K562 (cell line): Measurements from ENCODE around the gene RBM17. TPM values are rescaled to one million over a fixed set of nuclear protein-coding genes. Genes with fewer than 3 reads are reported as not detected.

Experiments used
- CAMTA2 ChIP-seq: fragments of 250-450 bp; sonication (Bioruptor Pico); conservative IDR thresholded peaks from 2 replicates; pipeline ENCODE4 v1.5.1; 2022
- CREBBP ChIP-seq: IDR thresholded peaks from one replicate; pipeline ENCODE4 v1.6.1; 2012; ENCODE audit warnings: low read depth, mild to moderate bottlenecking, control low read depth, inconsistent platforms, low read length
- ETV1 ChIP-seq: fragments of 450-650 bp; conservative IDR thresholded peaks from 2 replicates; pipeline ENCODE4 v1.6.1; 2016; ENCODE audit warnings: missing genetic modification characterization, control low read depth, low read depth, missing compliant biosample characterization
- HLTF ChIP-seq: fragments of 450-650 bp; IDR thresholded peaks from 2 replicates; pipeline ENCODE4 v1.6.1; 2016
- SMAD3 ChIP-seq: fragments of 450-650 bp; formaldehyde crosslinking; conservative IDR thresholded peaks from 2 replicates; pipeline ENCODE4 v1.4.0; 2020; ENCODE audit warnings: mild to moderate bottlenecking
- TSC22D4 ChIP-seq: fragments of 450-650 bp; IDR thresholded peaks from 2 replicates; pipeline ENCODE4 v1.6.1; 2016; ENCODE audit warnings: missing genetic modification characterization, missing biosample characterization, control low read depth
- ZNF830 ChIP-seq: fragments of 250-450 bp; sonication (Bioruptor Pico); IDR thresholded peaks from 2 replicates; pipeline ENCODE4 v1.5.0; 2021; ENCODE audit warnings: mild to moderate bottlenecking
- polyA plus RNA-seq, 8 experiments: library from polyadenylated mRNA; depleted of rRNA in 4 of 8; stranded (reverse) in 5 of 8; unstranded in 3 of 8; fragments of >200 nt; fragmentation: Nextera tagmentation in 2 of 8; fragmentation: Illumina TruSeq in 1 of 8; extraction: Ambion mirVana in 2 of 8; extraction: Trizol in 1 of 8; gene quantifications; 2 replicates each; pipeline versions ENCODE4 v1.2.1 to v1.2.3, GENCODE V29; 2011 to 2014; ENCODE audit warnings: inconsistent platforms in 1 of 8, missing spikeins in 1 of 8
- total RNA-seq, 7 experiments: library from RNA; depleted of rRNA in 6 of 7; stranded (reverse); fragments of >200 nt in 6 of 7; fragmentation: Illumina TruSeq in 2 of 7; extraction: Trizol in 2 of 7; gene quantifications; 2 replicates each; pipeline versions ENCODE4 v1.2.1 to v1.2.3, GENCODE V29; 2011 to 2021; ENCODE audit warnings: low replicate concordance in 1 of 7
- TF ChIP-seq, protein P1 (sequence below): fragments of 250-450 bp; sonication (Bioruptor Pico); IDR thresholded peaks from 2 replicates; pipeline ENCODE4 v1.8.0; 2022; ENCODE audit warnings: inconsistent platforms
- TF ChIP-seq, protein P2 (sequence below): fragments of 450-650 bp; IDR thresholded peaks from 2 replicates; pipeline ENCODE4 v1.7.1; 2018; ENCODE audit warnings: mild to moderate bottlenecking, low read depth; ENCODE audit not compliant: partially characterized antibody
- TF ChIP-seq, protein P3 (sequence below): fragments of 450-650 bp; IDR thresholded peaks from 2 replicates; pipeline ENCODE4 v1.6.1; 2016; ENCODE audit warnings: low read depth
- TF ChIP-seq, protein P4 (sequence below): sonication (generic); formaldehyde crosslinking; IDR thresholded peaks from 2 replicates; pipeline ENCODE4 v1.8.0; 2022; ENCODE audit warnings: missing genetic modification reagents, mild to moderate bottlenecking, moderate library complexity, borderline replicate concordance
- TF ChIP-seq, protein P5 (sequence below): fragments of 450-650 bp; conservative IDR thresholded peaks from 2 replicates; pipeline ENCODE4 v1.6.1; 2016; ENCODE audit warnings: missing genetic modification characterization, low read depth, mild to moderate bottlenecking, missing compliant biosample characterization, moderate library complexity

Gene RBM17
- total and polyA plus RNA-seq, 9 of the 15 experiments (the other 6 are each of a cell fraction or from before 2014, with no cell fraction given): 23.6 to 217 (median 124) TPM

DNA sequence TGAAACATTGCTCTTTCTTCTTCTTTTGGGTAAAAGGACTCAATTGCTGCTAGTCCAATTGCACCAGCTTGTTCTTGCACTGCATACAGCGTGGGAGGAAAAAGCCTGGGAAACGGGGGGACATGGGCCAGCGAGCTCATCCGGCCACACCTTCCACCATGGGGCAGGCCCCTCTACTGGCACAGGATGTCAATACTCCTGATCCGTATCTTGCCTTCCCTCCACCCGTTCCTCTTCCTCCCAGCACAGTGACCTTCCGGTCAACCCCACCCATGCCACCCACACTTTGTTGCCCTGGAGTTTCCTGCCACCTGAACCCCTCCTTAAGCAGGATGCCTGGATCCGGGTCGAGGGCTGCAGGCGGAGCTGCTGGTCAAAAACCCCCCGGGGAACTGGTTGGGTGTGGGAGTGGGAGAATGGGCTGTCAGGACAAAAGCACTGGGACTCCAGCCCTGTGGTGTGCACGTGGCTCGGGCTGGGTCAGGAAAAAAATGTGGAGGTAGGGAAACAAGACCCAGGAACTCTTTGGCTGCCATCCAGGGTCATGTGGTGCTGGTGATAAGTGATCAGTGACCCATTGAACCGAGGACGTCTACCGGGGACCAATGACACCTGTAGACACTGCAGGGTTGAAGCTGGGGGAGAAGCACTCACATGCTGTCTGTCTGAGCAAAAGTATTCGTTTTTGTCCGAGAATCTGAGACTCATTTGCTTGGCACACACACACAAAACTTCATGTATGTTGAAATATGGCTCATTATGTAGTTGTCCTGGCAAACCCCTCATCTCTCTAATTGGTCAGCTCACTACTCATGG is 34.8 kb upstream of the RBM17 start (continued):
- TF ChIP-seq, protein P1, sequence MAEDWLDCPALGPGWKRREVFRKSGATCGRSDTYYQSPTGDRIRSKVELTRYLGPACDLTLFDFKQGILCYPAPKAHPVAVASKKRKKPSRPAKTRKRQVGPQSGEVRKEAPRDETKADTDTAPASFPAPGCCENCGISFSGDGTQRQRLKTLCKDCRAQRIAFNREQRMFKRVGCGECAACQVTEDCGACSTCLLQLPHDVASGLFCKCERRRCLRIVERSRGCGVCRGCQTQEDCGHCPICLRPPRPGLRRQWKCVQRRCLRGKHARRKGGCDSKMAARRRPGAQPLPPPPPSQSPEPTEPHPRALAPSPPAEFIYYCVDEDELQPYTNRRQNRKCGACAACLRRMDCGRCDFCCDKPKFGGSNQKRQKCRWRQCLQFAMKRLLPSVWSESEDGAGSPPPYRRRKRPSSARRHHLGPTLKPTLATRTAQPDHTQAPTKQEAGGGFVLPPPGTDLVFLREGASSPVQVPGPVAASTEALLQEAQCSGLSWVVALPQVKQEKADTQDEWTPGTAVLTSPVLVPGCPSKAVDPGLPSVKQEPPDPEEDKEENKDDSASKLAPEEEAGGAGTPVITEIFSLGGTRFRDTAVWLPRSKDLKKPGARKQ: no peak
- TF ChIP-seq, protein P2, sequence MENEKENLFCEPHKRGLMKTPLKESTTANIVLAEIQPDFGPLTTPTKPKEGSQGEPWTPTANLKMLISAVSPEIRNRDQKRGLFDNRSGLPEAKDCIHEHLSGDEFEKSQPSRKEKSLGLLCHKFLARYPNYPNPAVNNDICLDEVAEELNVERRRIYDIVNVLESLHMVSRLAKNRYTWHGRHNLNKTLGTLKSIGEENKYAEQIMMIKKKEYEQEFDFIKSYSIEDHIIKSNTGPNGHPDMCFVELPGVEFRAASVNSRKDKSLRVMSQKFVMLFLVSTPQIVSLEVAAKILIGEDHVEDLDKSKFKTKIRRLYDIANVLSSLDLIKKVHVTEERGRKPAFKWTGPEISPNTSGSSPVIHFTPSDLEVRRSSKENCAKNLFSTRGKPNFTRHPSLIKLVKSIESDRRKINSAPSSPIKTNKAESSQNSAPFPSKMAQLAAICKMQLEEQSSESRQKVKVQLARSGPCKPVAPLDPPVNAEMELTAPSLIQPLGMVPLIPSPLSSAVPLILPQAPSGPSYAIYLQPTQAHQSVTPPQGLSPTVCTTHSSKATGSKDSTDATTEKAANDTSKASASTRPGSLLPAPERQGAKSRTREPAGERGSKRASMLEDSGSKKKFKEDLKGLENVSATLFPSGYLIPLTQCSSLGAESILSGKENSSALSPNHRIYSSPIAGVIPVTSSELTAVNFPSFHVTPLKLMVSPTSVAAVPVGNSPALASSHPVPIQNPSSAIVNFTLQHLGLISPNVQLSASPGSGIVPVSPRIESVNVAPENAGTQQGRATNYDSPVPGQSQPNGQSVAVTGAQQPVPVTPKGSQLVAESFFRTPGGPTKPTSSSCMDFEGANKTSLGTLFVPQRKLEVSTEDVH: no peak
- TF ChIP-seq HLTF: no peak
- TF ChIP-seq, protein P3, sequence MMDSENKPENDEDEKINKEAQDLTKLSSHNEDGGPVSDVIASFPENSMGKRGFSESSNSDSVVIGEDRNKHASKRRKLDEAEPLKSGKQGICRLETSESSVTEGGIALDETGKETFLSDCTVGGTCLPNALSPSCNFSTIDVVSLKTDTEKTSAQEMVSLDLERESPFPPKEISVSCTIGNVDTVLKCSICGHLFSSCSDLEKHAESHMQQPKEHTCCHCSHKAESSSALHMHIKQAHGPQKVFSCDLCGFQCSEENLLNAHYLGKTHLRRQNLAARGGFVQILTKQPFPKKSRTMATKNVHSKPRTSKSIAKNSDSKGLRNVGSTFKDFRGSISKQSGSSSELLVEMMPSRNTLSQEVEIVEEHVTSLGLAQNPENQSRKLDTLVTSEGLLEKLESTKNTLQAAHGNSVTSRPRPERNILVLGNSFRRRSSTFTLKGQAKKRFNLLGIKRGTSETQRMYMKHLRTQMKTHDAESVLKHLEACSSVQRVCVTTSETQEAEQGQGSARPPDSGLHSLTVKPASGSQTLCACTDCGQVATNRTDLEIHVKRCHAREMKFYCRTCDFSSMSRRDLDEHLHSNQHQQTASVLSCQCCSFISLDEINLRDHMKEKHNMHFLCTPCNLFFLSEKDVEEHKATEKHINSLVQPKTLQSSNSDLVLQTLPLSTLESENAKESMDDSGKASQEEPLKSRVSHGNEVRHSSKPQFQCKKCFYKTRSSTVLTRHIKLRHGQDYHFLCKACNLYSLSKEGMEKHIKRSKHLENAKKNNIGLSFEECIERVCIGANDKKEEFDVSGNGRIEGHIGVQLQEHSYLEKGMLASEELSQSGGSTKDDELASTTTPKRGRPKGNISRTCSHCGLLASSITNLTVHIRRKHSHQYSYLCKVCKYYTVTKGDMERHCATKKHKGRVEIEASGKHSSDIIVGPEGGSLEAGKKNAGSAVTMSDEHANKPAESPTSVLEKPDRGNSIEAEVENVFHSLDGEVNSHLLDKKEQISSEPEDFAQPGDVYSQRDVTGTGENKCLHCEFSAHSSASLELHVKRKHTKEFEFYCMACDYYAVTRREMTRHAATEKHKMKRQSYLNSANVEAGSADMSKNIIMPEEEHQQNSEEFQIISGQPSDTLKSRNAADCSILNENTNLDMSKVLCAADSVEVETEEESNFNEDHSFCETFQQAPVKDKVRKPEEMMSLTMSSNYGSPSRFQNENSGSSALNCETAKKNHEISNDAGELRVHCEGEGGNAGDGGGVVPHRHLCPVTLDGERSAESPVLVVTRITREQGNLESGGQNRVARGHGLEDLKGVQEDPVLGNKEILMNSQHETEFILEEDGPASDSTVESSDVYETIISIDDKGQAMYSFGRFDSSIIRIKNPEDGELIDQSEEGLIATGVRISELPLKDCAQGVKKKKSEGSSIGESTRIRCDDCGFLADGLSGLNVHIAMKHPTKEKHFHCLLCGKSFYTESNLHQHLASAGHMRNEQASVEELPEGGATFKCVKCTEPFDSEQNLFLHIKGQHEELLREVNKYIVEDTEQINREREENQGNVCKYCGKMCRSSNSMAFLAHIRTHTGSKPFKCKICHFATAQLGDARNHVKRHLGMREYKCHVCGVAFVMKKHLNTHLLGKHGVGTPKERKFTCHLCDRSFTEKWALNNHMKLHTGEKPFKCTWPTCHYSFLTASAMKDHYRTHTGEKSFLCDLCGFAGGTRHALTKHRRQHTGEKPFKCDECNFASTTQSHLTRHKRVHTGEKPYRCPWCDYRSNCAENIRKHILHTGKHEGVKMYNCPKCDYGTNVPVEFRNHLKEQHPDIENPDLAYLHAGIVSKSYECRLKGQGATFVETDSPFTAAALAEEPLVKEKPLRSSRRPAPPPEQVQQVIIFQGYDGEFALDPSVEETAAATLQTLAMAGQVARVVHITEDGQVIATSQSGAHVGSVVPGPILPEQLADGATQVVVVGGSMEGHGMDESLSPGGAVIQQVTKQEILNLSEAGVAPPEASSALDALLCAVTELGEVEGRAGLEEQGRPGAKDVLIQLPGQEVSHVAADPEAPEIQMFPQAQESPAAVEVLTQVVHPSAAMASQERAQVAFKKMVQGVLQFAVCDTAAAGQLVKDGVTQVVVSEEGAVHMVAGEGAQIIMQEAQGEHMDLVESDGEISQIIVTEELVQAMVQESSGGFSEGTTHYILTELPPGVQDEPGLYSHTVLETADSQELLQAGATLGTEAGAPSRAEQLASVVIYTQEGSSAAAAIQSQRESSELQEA: no peak
- no peak for TF ChIP-seq ZNF830 (CRISPR knock-in tag)
- TF ChIP-seq, protein P4, sequence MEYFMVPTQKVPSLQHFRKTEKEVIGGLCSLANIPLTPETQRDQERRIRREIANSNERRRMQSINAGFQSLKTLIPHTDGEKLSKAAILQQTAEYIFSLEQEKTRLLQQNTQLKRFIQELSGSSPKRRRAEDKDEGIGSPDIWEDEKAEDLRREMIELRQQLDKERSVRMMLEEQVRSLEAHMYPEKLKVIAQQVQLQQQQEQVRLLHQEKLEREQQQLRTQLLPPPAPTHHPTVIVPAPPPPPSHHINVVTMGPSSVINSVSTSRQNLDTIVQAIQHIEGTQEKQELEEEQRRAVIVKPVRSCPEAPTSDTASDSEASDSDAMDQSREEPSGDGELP (CRISPR knock-in tag): 0 out of 2 replicates have a peak, but pooled peaks have one; percentile 13
- TF ChIP-seq SMAD3 (CRISPR knock-in tag): no peak
- TF ChIP-seq, protein P5, sequence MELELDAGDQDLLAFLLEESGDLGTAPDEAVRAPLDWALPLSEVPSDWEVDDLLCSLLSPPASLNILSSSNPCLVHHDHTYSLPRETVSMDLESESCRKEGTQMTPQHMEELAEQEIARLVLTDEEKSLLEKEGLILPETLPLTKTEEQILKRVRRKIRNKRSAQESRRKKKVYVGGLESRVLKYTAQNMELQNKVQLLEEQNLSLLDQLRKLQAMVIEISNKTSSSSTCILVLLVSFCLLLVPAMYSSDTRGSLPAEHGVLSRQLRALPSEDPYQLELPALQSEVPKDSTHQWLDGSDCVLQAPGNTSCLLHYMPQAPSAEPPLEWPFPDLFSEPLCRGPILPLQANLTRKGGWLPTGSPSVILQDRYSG (tag): no peak
- no peak for TF ChIP-seq CREBBP
- no peak for TF ChIP-seq CAMTA2
- TF ChIP-seq TSC22D4 (tag): no peak
- TF ChIP-seq ETV1 (tag): peak; percentile 92
